ENCODE results near the gene PEPD.

GRCh38 chr19:33470040-33470330, 51.6 kb downstream of the PEPD start:
- TF ChIP-seq POLR2A (IDR thresholded peaks at IDR 0.05) = no peak
- TF ChIP-seq CTCF (IDR thresholded peaks at IDR 0.05) = no peak
